Measurements from ENCODE around the gene SLC25A21.

SLC25A21 gene

GRCh38 chr14:36658123-36659009 lies 514.0 kb downstream of the SLC25A21 start:
- no peaks in the 10 kb centered on the region for H3K79me2 ChIP-seq (ENCODE audit: control insufficient read depth, low read length)
- no peaks in the 10 kb centered on the region for H3K36me3 ChIP-seq (ENCODE audit: control insufficient read depth, low read length)
- H3K4me2 ChIP-seq (ENCODE audit: low read length), result no peak overlapping the region
- H3K27ac ChIP-seq (ENCODE audit: low read depth, low read length), result no peak overlapping the region
- H3K4me3 ChIP-seq (ENCODE audit: low read length), result no peak overlapping the region
- H3K4me1 ChIP-seq (ENCODE audit: control insufficient read depth, low read length), result no peaks in the 10 kb centered on the region
- no peaks in the 10 kb centered on the region for H4K20me1 ChIP-seq (ENCODE audit: control insufficient read depth, insufficient read depth, low read depth, low read length)
- no peak for TF ChIP-seq EZH2phosphoT487 (IDR thresholded peaks at IDR 0.05; ENCODE audit: borderline replicate concordance, low read length)
- TF ChIP-seq CTCF (IDR thresholded peaks at IDR 0.05; ENCODE audit: low read depth, low read length, poor library complexity, severe bottlenecking), result no peak
- no peaks in the 10 kb centered on the region for H3K27me3 ChIP-seq (ENCODE audit: control insufficient read depth, low read length)
- peaks cover 13% of the 10 kb centered on the region; the same call in 1 of the 2 replicates for H3K9me3 ChIP-seq (ENCODE audit: control insufficient read depth, insufficient read depth, low read length)
- H3K9me2 ChIP-seq (replicated peaks; ENCODE audit: control insufficient read depth, low read length), result no peaks in the 10 kb centered on the region
- H3F3A ChIP-seq (ENCODE audit: control insufficient read depth, insufficient read depth), result no peaks in the 10 kb centered on the region

GRCh38 chr14:36657399-36658122 lies 514.8 kb downstream of the SLC25A21 start:
- no peaks in the 10 kb centered on the region for H3F3A ChIP-seq (ENCODE audit: control insufficient read depth, insufficient read depth)
- no peaks in the 10 kb centered on the region for H3K9me2 ChIP-seq (replicated peaks; ENCODE audit: control insufficient read depth, low read length)
- no peaks in the 10 kb centered on the region for H4K20me1 ChIP-seq (ENCODE audit: control insufficient read depth, insufficient read depth, low read depth, low read length)
- H3K79me2 ChIP-seq (ENCODE audit: control insufficient read depth, low read length), result no peaks in the 10 kb centered on the region
- no peak overlapping the region for H3K4me2 ChIP-seq (ENCODE audit: low read length)
- no peaks in the 10 kb centered on the region for H3K27me3 ChIP-seq (ENCODE audit: control insufficient read depth, low read length)
- no peaks in the 10 kb centered on the region for H3K36me3 ChIP-seq (ENCODE audit: control insufficient read depth, low read length)
- peaks cover 7% of the 10 kb centered on the region; the same call in 1 of the 2 replicates for H3K9me3 ChIP-seq (ENCODE audit: control insufficient read depth, insufficient read depth, low read length)
- H3K4me1 ChIP-seq (ENCODE audit: control insufficient read depth, low read length), result no peaks in the 10 kb centered on the region
- no peak for TF ChIP-seq CTCF (IDR thresholded peaks at IDR 0.05; ENCODE audit: low read depth, low read length, poor library complexity, severe bottlenecking)
- no peak for TF ChIP-seq EZH2phosphoT487 (IDR thresholded peaks at IDR 0.05; ENCODE audit: borderline replicate concordance, low read length)
- no peak overlapping the region for H3K4me3 ChIP-seq (ENCODE audit: low read length)
- no peak overlapping the region for H3K27ac ChIP-seq (ENCODE audit: low read depth, low read length)

GRCh38 chr14:36656687-36657398 lies 515.6 kb downstream of the SLC25A21 start:
- Histone ChIP-seq H3K4me2 (ENCODE audit: low read length) (no peak overlapping the region), H3K9me3 (ENCODE audit: control insufficient read depth, insufficient read depth, low read length) (peaks cover 7% of the 10 kb centered on the region; the same call in 1 of the 2 replicates), H3K9me2 (replicated peaks; ENCODE audit: control insufficient read depth, low read length) (no peaks in the 10 kb centered on the region), H3K36me3 (ENCODE audit: control insufficient read depth, low read length) (no peaks in the 10 kb centered on the region), H3K4me1 (ENCODE audit: control insufficient read depth, low read length) (no peaks in the 10 kb centered on the region), H3K4me3 (ENCODE audit: low read length) (no peak overlapping the region), H4K20me1 (ENCODE audit: control insufficient read depth, insufficient read depth, low read depth, low read length) (no peaks in the 10 kb centered on the region), H3K79me2 (ENCODE audit: control insufficient read depth, low read length) (no peaks in the 10 kb centered on the region), H3F3A (ENCODE audit: control insufficient read depth, insufficient read depth) (no peaks in the 10 kb centered on the region), H3K27me3 (ENCODE audit: control insufficient read depth, low read length) (no peaks in the 10 kb centered on the region), H3K27ac (ENCODE audit: low read depth, low read length) (no peak overlapping the region)
- no peak for TF ChIP-seq CTCF (IDR thresholded peaks at IDR 0.05; ENCODE audit: low read depth, low read length, poor library complexity, severe bottlenecking)
- TF ChIP-seq EZH2phosphoT487 (IDR thresholded peaks at IDR 0.05; ENCODE audit: borderline replicate concordance, low read length), result no peak

All from DOHH2 (cell line).